ENCODE data around the gene BARX1. TPM values are rescaled to one million over a fixed set of nuclear protein-coding genes. Genes with fewer than 3 reads are reported as not detected.
"Not testable (repeated sequence)": the region's sequence is repeated elsewhere in the genome, so short reads cannot be mapped to it uniquely, and the experiment has no call there.

Gene BARX1
- total and polyA plus RNA-seq, 9 donors = 0.07 TPM; not detected in 8

DNA sequence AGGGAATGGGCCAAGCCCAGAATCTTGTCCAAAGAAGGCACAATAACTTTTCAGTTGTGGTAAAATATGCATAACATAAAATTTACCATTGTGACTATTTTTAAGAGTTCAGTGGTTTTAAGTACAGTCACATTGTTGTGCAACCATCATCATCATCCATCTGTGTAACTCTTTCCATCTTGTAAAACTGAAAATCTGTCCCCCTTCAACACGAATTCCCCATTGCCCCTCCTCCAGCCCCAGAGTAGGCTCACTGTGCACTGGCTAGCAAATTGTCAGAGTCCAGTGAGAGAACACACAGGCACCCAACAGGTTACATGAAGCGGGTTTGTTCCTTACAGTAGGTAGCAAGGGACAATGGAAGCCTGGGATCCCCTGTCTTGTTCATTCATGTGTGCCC, 13.7 kb downstream of the BARX1 start:
- Histone ChIP-seq H3K4me3 (no peak overlapping the region), H3K27ac (no peak overlapping the region), H3K36me3 (no peaks in the 10 kb centered on the region), H3K9me3 (no peaks in the 10 kb centered on the region), H3K4me1 (ENCODE audit: insufficient read depth) (no peaks in the 10 kb centered on the region), H3K27me3 (no peaks in the 10 kb centered on the region)
- TF ChIP-seq EP300 (IDR thresholded peaks at IDR 0.05) (no peak), POLR2A (IDR thresholded peaks at IDR 0.05) (no peak)
- TF ChIP-seq, protein P1, sequence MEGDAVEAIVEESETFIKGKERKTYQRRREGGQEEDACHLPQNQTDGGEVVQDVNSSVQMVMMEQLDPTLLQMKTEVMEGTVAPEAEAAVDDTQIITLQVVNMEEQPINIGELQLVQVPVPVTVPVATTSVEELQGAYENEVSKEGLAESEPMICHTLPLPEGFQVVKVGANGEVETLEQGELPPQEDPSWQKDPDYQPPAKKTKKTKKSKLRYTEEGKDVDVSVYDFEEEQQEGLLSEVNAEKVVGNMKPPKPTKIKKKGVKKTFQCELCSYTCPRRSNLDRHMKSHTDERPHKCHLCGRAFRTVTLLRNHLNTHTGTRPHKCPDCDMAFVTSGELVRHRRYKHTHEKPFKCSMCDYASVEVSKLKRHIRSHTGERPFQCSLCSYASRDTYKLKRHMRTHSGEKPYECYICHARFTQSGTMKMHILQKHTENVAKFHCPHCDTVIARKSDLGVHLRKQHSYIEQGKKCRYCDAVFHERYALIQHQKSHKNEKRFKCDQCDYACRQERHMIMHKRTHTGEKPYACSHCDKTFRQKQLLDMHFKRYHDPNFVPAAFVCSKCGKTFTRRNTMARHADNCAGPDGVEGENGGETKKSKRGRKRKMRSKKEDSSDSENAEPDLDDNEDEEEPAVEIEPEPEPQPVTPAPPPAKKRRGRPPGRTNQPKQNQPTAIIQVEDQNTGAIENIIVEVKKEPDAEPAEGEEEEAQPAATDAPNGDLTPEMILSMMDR (IDR thresholded peaks at IDR 0.05) = no peak
- 64 to 73% (median 70%) methylated on average over 2 of the region's 2 CpGs for WGBS, 3 donors
- no peak for DNase-seq
- intact Hi-C loops (cut with DNase I) = no loop called here

DNA sequence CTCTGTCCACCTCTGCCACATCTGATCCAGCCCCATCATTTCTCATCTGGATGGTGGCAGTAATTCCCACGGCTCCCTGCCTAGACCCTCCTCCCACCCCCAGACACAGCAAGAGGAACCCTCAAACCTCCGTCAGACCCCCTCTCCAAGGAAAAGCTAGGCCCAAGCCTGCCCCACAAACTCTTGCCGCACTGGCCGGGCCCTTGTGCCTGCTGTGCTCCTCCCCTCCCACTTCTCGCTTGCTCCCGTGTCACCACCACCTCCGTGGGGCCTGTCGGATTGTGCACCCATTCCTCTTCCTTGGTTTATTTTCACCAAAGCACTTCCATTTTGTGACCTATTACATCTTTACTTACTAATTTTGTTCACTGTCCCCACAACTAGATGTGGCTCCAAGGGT, 14.2 kb downstream of the BARX1 start:
- TF ChIP-seq, protein P1 (IDR thresholded peaks at IDR 0.05) = no peak
- TF ChIP-seq POLR2A (IDR thresholded peaks at IDR 0.05) (no peak), EP300 (IDR thresholded peaks at IDR 0.05) (no peak)
- no peak for DNase-seq
- Histone ChIP-seq H3K36me3 (no peaks in the 10 kb centered on the region), H3K4me1 (ENCODE audit: insufficient read depth) (no peaks in the 10 kb centered on the region), H3K9me3 (no peaks in the 10 kb centered on the region), H3K4me3 (no peak overlapping the region), H3K27me3 (no peaks in the 10 kb centered on the region), H3K27ac (no peak overlapping the region)
- intact Hi-C loops (cut with DNase I) = no loop called here
- 85 to 90% (median 89%) methylated on average over 8 of the region's 8 CpGs for WGBS, 3 donors

DNA sequence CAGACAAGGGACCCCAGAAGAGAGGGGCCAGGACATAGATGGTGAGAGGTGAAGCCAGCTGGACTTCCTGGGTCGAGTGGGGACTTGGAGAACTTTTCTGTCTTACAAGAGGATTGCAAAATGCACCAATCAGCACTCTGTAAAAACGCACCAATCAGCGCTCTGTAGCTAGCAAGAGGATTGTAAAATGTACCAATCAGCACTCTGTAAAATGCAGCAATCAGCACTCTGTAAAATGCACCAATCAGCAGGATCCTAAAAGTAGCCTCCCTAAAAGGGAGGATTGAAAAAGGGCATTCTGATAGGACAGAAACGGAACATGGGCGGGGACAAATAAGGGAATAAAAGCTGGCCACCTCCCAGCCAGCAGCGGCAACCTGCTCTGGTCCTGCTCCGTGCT, 15.6 kb downstream of the BARX1 start:
- H3K36me3 ChIP-seq; H3K4me1 ChIP-seq (ENCODE audit: insufficient read depth); H3K9me3 ChIP-seq; H3K27ac ChIP-seq; H3K4me3 ChIP-seq; DNase-seq; H3K27me3 ChIP-seq; intact Hi-C loops (cut with DNase I): not testable (repeated sequence)
- WGBS, 3 donors = 84 to 89% (median 87%) methylated on average over 7 of the region's 7 CpGs

DNA sequence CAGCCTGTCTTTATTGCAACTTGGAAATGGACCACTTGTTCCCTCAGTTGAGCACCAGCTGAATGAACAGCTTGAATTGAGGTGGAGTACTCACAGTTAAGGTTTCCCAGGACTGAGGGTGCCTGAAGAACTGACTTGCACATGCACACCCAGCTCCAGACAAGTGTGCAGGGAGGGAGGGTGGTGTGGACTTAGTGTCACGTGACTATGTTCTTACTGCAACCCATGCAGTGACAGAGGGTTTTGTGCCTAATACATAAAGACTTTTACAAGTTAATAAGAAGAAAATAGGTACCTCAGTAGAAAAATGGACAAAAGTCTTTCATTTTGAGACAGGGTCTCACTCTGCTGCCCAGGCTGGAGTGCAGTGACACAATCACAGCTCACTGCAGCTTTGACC, 18.0 kb downstream of the BARX1 start:
- H3K27me3 ChIP-seq = no peaks in the 10 kb centered on the region
- H3K4me1 ChIP-seq (ENCODE audit: insufficient read depth) = no peaks in the 10 kb centered on the region
- no peak overlapping the region for H3K27ac ChIP-seq
- WGBS, 3 donors = 24 to 48% (median 33%) methylated on average over 1 of the region's 1 CpG
- no peaks in the 10 kb centered on the region for H3K9me3 ChIP-seq
- no peak for TF ChIP-seq POLR2A (IDR thresholded peaks at IDR 0.05)
- TF ChIP-seq, protein P1 (IDR thresholded peaks at IDR 0.05) = no peak
- no peak for TF ChIP-seq EP300 (IDR thresholded peaks at IDR 0.05)
- H3K4me3 ChIP-seq = no peak overlapping the region
- DNase-seq = no peak
- intact Hi-C loops (cut with DNase I) = no loop called here
- no peaks in the 10 kb centered on the region for H3K36me3 ChIP-seq

DNA sequence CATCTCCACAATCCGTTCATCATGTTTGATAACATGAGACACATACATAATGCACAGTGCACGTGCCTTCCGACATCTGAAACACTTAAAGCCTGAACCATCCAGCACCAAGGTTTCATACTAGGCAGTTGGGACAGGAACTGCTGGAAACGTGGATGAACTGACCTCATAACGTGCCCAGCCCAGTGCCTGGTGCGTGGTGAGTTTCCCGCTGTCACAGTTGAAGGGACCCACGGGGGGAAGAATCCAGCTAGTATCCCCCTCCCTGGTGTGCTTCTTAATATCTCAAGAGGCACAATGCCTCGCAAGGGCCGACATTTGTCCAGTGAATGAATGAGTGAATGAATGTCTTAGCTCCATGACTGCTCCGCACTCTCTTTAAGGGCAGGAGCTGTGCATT, 23.2 kb downstream of the BARX1 start:
- no peaks in the 10 kb centered on the region for H3K4me1 ChIP-seq (ENCODE audit: insufficient read depth)
- DNase-seq = no peak
- 71 to 85% (median 77%) methylated on average over 11 of the region's 11 CpGs for WGBS, 3 donors
- no peak overlapping the region for H3K27ac ChIP-seq
- no peak for TF ChIP-seq POLR2A (IDR thresholded peaks at IDR 0.05)
- TF ChIP-seq, protein P1 (IDR thresholded peaks at IDR 0.05) = no peak
- no peak for TF ChIP-seq EP300 (IDR thresholded peaks at IDR 0.05)
- no peaks in the 10 kb centered on the region for H3K27me3 ChIP-seq
- H3K9me3 ChIP-seq = peaks cover 0 to 3% of the 10 kb centered on the region in 2 donors
- intact Hi-C loops (cut with DNase I) = no loop called here
- H3K4me3 ChIP-seq = no peak overlapping the region
- H3K36me3 ChIP-seq = no peaks in the 10 kb centered on the region

Measured in ovary (tissue), 9 donors.